GM12878 (cell line): ENCODE measurements around the gene ACTL10. TPM values are rescaled to one million over a fixed set of nuclear protein-coding genes. Genes with fewer than 3 reads are reported as not detected.
"Not testable (repeated sequence)": the region's sequence is repeated elsewhere in the genome, so short reads cannot be mapped to it uniquely, and the experiment has no call there.

Experiments used
- ATAC-seq: fragments of 200-7000 bp; cut with Tn5 transposase; 3 replicates; pipeline ENCODE4 v1.9.1; 2020; ENCODE audit warnings: mild to moderate bottlenecking, moderate library complexity
- BruUV-seq: library from RNA; stranded (reverse); fragments of 400-500 nt; replicated peaks from 2 replicates; lab custom pipeline; 2021; lab: Mats Ljungman, UMichigan
- CTCF ChIA-PET: fragments of 300-600 bp; sonication (Branson Sonifier 250); formaldehyde crosslinking; extraction: SDS; loops from one replicate; lab custom pipeline; 2021; ENCODE audit warnings: inconsistent platforms; lab: Yijun Ruan, JAX
- POLR2A ChIA-PET: fragments of 350-600 bp; formaldehyde crosslinking; extraction: SDS; loops from one replicate; lab custom pipeline; 2021; ENCODE audit warnings: inconsistent platforms; lab: Charles Lee
- RAD21 ChIA-PET: fragments of 300-600 bp; sonication (Branson Sonifier 250); formaldehyde crosslinking; loops from one replicate; lab custom pipeline; 2023; ENCODE audit warnings: antibody characterized with exemption; ENCODE audit not compliant: unreplicated experiment; lab: Charles Lee
- SMC1A ChIA-PET: fragments of 300-600 bp; sonication (Branson Sonifier 250); formaldehyde crosslinking; loops from one replicate; lab custom pipeline; 2023; ENCODE audit not compliant: unreplicated experiment, uncharacterized antibody; lab: Charles Lee
- DNase-seq: peaks from one replicate; pipeline ENCODE4 v3.0.0-alpha.2; 2011; ENCODE audit warnings: low read depth, low spot score
- FAIRE-seq: peaks from 3 replicates; lab custom pipeline; 2011; peaks lifted over from hg19 to GRCh38; lab: Jason Lieb, UNC
- H2AFZ ChIP-seq: 2 replicates; pipeline ENCODE4 v1.6.0; 2011; ENCODE audit warnings: low read depth, low read length, control low read depth; ENCODE audit not compliant: control insufficient read depth
- H3K27ac ChIP-seq: 2 replicates; pipeline ENCODE4 v1.5.1; 2011; ENCODE audit warnings: control low read depth; ENCODE audit not compliant: control insufficient read depth, insufficient read depth
- H3K27me3 ChIP-seq, 2 experiments: replicated peaks in 1 of 2; 2 replicates each; pipeline versions ENCODE4 v1.6.0 to v1.6.1; 2011; ENCODE audit warnings: low read length in 1 of 2; ENCODE audit not compliant: control insufficient read depth in 2 of 2, insufficient read depth in 2 of 2
- H3K36me3 ChIP-seq, 2 experiments: 2 replicates each; pipeline ENCODE4 v1.5.1; 2011; ENCODE audit warnings: low read length in 1 of 2; ENCODE audit not compliant: control insufficient read depth in 2 of 2, insufficient read depth in 2 of 2
- H3K4me1 ChIP-seq: 2 replicates; pipeline ENCODE4 v1.6.1; 2011; ENCODE audit warnings: mild to moderate bottlenecking, low read length, moderate library complexity, mixed read lengths; ENCODE audit not compliant: control insufficient read depth, insufficient read depth
- H3K4me2 ChIP-seq: 2 replicates; pipeline ENCODE4 v1.6.0; 2011; ENCODE audit warnings: control low read depth; ENCODE audit not compliant: control insufficient read depth, insufficient read depth
- H3K4me3 ChIP-seq: fragments of 200-600 bp; sonication (generic); 2 replicates; pipeline ENCODE4 v1.5.1; 2016
- H3K79me2 ChIP-seq: 2 replicates; pipeline ENCODE4 v1.6.0; 2011; ENCODE audit warnings: low read length; ENCODE audit not compliant: control insufficient read depth, insufficient read depth
- H3K9ac ChIP-seq: 2 replicates; pipeline ENCODE4 v1.8.0; 2011; ENCODE audit warnings: low read length, control low read depth, mixed read lengths; ENCODE audit not compliant: control insufficient read depth, insufficient read depth
- H3K9me3 ChIP-seq: replicated peaks from 3 replicates; pipeline ENCODE4 v1.5.1; 2011; ENCODE audit warnings: mild to moderate bottlenecking, low read length; ENCODE audit not compliant: control insufficient read depth, insufficient read depth
- H4K20me1 ChIP-seq: 2 replicates; pipeline ENCODE4 v1.6.0; 2011; ENCODE audit not compliant: control insufficient read depth, insufficient read depth
- GATAD2B ChIP-seq: fragments of 450-650 bp; conservative IDR thresholded peaks from 2 replicates; pipeline ENCODE4 v1.6.1; 2017; ENCODE audit warnings: low read depth, mild to moderate bottlenecking, moderate library complexity
- HDAC2 ChIP-seq: fragments of 200-600 bp; sonication (generic); IDR thresholded peaks from 2 replicates; pipeline ENCODE4 v1.6.1; 2017
- JUNB ChIP-seq: IDR thresholded peaks from 2 replicates; pipeline ENCODE4 v1.6.1; 2016; ENCODE audit warnings: antibody characterized with exemption, mild to moderate bottlenecking
- MEF2A ChIP-seq: IDR thresholded peaks from 2 replicates; pipeline ENCODE4 v1.6.1; 2011; ENCODE audit warnings: low read depth, mild to moderate bottlenecking, low read length, moderate library complexity; ENCODE audit not compliant: insufficient read depth
- NFYA ChIP-seq: IDR thresholded peaks from 2 replicates; pipeline ENCODE4 v1.6.1; 2011; ENCODE audit warnings: low read depth, mild to moderate bottlenecking, low read length, improper control_type of control experiment, borderline replicate concordance
- RB1 ChIP-seq: fragments of 450-650 bp; formaldehyde crosslinking; IDR thresholded peaks from 2 replicates; pipeline ENCODE4 v1.6.1; 2017; ENCODE audit warnings: mild to moderate bottlenecking, borderline replicate concordance
- TARDBP ChIP-seq: IDR thresholded peaks from 2 replicates; pipeline ENCODE4 v1.6.1; 2016; ENCODE audit warnings: borderline replicate concordance
- WGBS: methylation state at CpG from one replicate; pipeline ENCODE4 v1.1.6; 2016; ENCODE audit warnings: low lambda C conversion rate; ENCODE audit not compliant: insufficient replicate concordance, insufficient coverage; ENCODE audit errors: missing lambda C conversion rate; 5-methylcytosine and 5-hydroxymethylcytosine counted together
- in situ Hi-C: fragments of 300-500 bp; cut with MboI; formaldehyde crosslinking; loops from 9 replicates; pipeline ENCODE4 v1.14.3; 2018; ENCODE audit warnings: mixed read lengths
- intact Hi-C: fragments of 100-400 bp; cut with micrococcal nuclease; formaldehyde crosslinking; loops from one replicate; pipeline ENCODE4 v1.14.2; 2022; ENCODE audit not compliant: unreplicated experiment
- polyA plus RNA-seq, 11 experiments: library from polyadenylated mRNA; depleted of rRNA in 4 of 11; unstranded in 6 of 11; stranded (reverse) in 5 of 11; fragments of >200 nt; fragmentation: Nextera tagmentation in 4 of 11; fragmentation: Illumina TruSeq in 1 of 11; extraction: Ambion mirVana in 4 of 11; extraction: Trizol in 1 of 11; gene quantifications; 1 replicate in 1 of 11; 2 replicates in 10 of 11; pipeline versions ENCODE4 v1.2.1 to v1.2.3, GENCODE V29; 2011 to 2016; ENCODE audit warnings: inconsistent platforms in 2 of 11, missing spikeins in 2 of 11, low read depth in 1 of 11
- total RNA-seq, 4 experiments: library from RNA; depleted of rRNA in 3 of 4; stranded (reverse); fragments of >200 nt in 3 of 4; fragmentation: Illumina TruSeq in 1 of 4; extraction: Trizol in 1 of 4; gene quantifications; 2 replicates each; pipeline versions ENCODE4 v1.2.1 to v1.2.3, GENCODE V29; 2013 to 2021

Gene ACTL10
- total and polyA plus RNA-seq, 10 of the 15 experiments (the other 5 are each of a cell fraction or from before 2014, with no cell fraction given): 0.12 to 5.0 (median 0.89) TPM

- no peak for TF ChIP-seq GATAD2B
- no peak for TF ChIP-seq NFYA
- TF ChIP-seq JUNB: no peak
- TF ChIP-seq MEF2A: no peak
- no peak for TF ChIP-seq HDAC2
These were observed 36.8 kb upstream of the ACTL10 start (continued) for GRCh38 chr20:33629979-33630378.

DNA sequence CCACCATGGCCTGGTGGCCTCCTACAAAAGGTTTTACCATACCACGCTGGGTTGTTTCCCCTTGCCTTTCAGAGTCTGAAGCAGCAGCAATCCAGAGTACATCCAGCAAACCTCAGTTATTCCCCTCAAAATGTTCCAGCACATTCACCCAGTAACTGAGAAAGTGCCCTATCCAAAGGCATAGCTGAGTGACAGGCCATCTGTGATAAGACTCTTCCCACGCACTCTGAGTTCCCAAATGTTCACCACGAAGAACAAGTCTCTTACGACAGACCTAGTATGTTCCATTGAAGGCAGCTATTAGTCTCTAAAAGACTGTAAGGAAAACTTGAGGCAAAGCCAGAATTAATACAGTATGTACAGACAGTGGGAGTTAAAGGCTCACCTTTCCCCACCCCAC lies 36.2 kb upstream of the ACTL10 start:
- no peak for ATAC-seq
- Histone ChIP-seq H3K79me2 (no peaks in the 10 kb centered on the region), H3K4me3 (no peak overlapping the region), H3K36me3 (peaks cover 0 to 5% of the 10 kb centered on the region in 2 experiments; a peak in 2 of 4 replicates), H3K9me3 (no peaks in the 10 kb centered on the region), H2AFZ (no peak overlapping the region), H3K27me3 (no peaks in the 10 kb centered on the region), H3K9ac (no peak overlapping the region), H3K27ac (no peak overlapping the region), H3K4me1 (no peaks in the 10 kb centered on the region), H4K20me1 (no peaks in the 10 kb centered on the region), H3K4me2 (no peak overlapping the region)
- TF ChIP-seq RB1 (no peak), TARDBP (no peak)
- RAD21 ChIA-PET: no interaction called here
- POLR2A ChIA-PET: no interaction called here
- in situ Hi-C loops: no loop called here
- intact Hi-C loops: no loop called here
- no TSS peak for BruUV-seq
- FAIRE-seq: no peak
- CTCF ChIA-PET: interaction anchor here (0.9 kb wide), 1 partner anchor 36 kb away, joined by 3 read pairs; the partner anchor contains the start of gene ACTL10
- SMC1A ChIA-PET: no interaction called here
- WGBS: 99% methylated on average over 4 of the region's 4 CpGs
- DNase-seq: no peak

GRCh38 chr20:33631910-33632309 lies 34.8 kb upstream of the ACTL10 start:
- in situ Hi-C loops, H2AFZ ChIP-seq, H3K79me2 ChIP-seq, DNase-seq, intact Hi-C loops, BruUV-seq, H3K36me3 ChIP-seq, H3K9ac ChIP-seq, POLR2A ChIA-PET, ATAC-seq, H3K27ac ChIP-seq, H3K4me2 ChIP-seq, H3K4me1 ChIP-seq, RAD21 ChIA-PET, H3K4me3 ChIP-seq, H3K27me3 ChIP-seq, H3K9me3 ChIP-seq, FAIRE-seq, H4K20me1 ChIP-seq: not testable (repeated sequence)
- SMC1A ChIA-PET: interaction anchor here (1.2 kb wide), 1 partner anchor 31 kb away, joined by 3 read pairs; no protein-coding TSS in a partner anchor
- CTCF ChIA-PET: interaction anchor here (0.9 kb wide), 1 partner anchor 47 kb away, joined by 3 read pairs; no protein-coding TSS in a partner anchor
- WGBS: 54% methylated on average over 4 of the region's 4 CpGs
